Measurements from ENCODE around the gene CHID1. TPM values are rescaled to one million over a fixed set of nuclear protein-coding genes. Genes with fewer than 3 reads are reported as not detected.

CHID1 gene
- total RNA-seq, 1 donor from 2014 or later = 108 TPM

DNA sequence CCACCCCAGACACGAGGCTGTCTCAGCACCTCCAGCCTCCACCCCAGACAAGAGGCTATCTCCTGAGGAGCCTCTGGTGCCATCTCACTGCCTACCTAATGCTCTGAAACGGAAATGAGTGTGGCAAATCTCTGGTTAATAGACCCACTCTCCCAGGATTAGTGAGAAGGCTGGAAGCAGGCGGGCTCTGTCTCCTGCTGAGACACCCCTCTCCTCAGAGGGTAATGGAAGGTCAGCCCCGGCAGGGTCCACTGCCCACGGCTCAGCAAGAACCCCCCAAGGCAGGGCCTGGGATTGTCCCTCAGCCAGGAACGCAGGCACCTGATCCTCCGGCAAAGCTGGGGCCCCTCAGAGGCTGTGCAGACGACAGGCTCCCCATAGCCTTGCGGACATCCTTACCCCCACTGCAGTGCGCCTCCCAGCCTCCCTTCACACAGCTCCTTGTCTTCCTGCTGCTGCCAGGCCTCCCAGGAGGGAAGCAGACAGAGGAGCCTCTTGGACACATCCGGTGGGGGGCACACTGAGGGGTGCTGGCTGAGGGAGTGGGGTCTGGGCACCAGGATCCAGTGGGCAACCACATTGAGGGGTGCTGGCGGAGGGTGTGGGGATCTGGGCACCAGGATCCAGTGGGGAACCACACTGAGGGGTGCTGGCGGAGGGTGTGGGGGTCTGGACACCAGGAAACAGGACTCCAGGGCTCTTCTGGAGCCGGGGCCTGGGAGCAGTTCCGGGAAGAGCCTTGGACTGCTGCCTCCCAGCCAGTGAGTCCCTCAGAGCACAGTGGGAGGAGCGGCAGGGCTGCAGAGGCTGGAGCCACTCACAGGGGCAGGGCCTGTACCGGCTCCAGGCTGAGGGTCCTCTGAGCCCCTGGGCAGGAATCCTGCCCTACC lies 13.1 kb downstream of the CHID1 start:
- no peak overlapping the region for H3K4me3 ChIP-seq (ENCODE audit: low read depth, low read length)
- DNase-seq (ENCODE audit: low read depth) = no peak
- TF ChIP-seq, protein P1, sequence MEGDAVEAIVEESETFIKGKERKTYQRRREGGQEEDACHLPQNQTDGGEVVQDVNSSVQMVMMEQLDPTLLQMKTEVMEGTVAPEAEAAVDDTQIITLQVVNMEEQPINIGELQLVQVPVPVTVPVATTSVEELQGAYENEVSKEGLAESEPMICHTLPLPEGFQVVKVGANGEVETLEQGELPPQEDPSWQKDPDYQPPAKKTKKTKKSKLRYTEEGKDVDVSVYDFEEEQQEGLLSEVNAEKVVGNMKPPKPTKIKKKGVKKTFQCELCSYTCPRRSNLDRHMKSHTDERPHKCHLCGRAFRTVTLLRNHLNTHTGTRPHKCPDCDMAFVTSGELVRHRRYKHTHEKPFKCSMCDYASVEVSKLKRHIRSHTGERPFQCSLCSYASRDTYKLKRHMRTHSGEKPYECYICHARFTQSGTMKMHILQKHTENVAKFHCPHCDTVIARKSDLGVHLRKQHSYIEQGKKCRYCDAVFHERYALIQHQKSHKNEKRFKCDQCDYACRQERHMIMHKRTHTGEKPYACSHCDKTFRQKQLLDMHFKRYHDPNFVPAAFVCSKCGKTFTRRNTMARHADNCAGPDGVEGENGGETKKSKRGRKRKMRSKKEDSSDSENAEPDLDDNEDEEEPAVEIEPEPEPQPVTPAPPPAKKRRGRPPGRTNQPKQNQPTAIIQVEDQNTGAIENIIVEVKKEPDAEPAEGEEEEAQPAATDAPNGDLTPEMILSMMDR (conservative IDR thresholded peaks at IDR 0.05; ENCODE audit: low read depth, low read length) = no peak

DNA sequence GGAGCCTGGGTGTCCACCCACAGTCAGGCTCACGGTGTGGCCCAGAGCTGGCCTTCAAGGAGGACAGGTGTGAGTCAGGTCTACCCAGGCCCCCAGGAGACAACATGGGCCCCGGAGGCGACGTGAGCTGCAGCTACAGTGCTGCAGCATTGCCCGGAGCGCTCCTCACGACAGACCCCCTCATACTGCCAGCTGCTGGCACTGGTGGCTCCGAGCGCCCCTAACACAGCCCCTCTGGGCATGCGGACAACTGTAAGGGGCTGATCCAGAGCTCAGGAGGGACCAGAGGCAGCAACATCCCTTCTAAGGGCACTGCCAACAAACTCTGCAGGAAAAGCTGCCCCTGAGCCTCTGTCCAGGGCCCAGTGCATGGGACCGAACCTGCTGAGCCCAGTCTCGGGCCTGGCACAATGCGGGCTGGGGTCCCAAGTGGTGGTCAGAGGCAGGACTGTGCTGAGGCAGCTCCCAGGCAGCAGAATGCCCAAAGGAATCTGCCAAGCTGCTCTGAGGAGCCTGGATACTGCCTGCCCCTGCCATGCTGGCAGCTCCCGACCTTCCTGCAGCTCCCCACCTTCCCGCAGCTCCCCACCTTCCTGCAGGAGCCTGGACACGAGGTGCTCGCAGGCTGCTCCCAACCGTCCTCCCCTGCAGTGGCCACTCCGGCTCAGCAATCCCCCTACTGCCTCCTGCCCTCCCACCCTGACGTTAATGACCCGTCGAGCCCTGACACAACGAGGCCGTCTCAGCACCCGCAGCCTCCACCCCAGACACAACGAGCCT lies 15.1 kb downstream of the CHID1 start:
- DNase-seq (ENCODE audit: low read depth) = no peak
- TF ChIP-seq, protein P1 (conservative IDR thresholded peaks at IDR 0.05; ENCODE audit: low read depth, low read length) = no peak
- H3K4me3 ChIP-seq (ENCODE audit: low read depth, low read length) = no peak overlapping the region

DNA sequence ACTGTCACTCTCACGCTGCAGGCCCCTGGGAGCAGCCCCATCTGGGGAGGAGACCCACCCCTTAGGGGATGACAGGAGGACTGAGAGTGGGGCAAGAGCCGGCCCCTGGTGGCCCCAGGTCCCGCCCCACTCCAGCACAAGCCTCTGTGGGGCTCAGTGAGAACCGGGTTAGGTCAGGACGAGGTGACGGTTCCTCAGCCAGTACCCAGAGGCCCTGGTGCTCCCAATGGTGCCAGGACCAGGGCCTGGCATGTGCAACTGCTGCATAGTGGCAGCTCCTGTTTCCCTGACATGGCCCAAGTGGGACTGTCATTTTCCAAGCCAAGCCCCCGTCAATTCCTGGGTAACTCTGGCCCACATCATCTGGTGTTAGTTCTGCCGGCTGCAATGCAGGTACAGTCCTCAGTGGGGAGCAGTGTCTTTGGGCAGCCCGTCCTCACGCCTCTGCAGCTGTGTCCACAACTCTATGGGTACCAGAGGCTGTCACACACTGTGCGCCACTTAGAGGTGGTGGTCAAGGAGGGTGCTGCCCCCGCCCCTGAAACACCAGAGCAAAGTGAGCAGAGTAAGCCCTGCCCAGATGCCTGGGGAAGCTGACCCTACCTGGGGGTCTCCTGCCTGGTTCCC lies 15.9 kb downstream of the CHID1 start:
- no peak overlapping the region for H3K4me3 ChIP-seq (ENCODE audit: low read depth, low read length)
- TF ChIP-seq, protein P1 (conservative IDR thresholded peaks at IDR 0.05; ENCODE audit: low read depth, low read length) = peak; percentile 18
- DNase-seq (ENCODE audit: low read depth) = no peak

DNA sequence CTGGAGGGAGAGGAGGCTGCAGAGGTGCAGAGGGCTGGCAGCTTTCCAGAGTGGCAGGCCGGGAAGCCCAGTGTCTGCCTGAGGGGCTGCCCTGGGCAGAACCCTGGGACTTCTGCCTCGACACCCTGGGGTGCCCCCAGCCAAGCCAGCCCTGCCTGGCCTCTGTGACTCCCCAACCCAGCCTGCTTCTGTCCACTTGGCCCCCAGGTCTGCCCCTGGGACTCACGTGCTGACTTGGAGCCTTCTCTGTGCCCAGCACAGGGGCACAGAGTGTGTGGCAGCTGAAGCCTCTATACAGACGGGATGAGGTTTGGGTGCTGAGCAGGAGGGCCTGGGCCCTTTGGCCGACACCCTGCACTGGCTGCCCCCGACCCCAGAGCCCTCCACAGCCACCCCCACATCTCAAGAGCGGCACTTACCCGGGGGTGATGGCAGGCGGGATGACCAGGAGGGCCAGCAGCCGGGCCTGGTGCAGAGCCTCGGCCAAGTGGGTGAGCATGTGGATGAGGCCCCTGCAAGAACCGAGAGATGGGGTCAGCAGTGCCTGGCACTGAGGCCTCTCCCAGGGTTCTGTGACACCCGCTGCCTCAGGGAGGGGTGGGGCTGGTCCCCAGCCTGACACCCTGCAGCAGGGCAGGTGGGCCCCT lies 17.5 kb downstream of the CHID1 start:
- TF ChIP-seq, protein P1 (conservative IDR thresholded peaks at IDR 0.05; ENCODE audit: low read depth, low read length) = no peak
- no peak for DNase-seq (ENCODE audit: low read depth)
- H3K4me3 ChIP-seq (ENCODE audit: low read depth, low read length) = no peak overlapping the region

DNA sequence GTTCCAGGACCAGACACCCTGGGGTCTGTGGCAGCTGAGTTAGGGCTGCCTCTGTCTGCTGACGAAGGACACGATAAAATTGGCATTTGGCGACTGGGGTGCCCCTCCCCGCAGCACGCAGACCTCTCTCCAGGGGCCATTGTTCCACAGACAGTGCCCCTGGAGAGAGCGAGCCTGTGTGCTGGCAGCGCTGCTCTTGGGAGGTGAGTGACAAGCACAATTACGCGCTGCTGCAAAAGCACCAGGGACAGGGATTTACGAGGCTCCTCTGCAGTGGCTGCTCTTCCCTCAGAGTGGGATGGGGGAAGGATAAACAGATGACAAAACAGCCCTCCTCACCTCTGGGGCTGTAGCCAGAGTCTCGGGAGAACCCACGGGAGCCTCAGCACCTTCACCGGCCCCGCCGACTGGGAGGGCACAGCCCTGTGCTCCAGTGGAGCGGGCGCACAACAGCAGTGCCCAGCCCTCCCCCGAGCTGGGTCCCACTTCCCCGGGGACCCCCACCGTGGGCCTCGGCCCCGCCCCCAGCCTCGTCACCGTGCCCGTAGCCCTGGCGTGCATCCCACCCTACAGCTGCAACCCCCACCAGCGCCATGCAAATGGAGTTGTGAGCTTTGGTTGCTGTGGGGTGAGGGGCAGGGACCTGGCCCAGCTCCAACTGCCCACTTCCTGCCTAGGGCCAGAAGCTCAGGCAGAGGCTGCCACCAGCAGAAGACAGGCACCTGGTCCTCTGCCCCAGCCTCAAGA lies 19.6 kb downstream of the CHID1 start:
- DNase-seq (ENCODE audit: low read depth) = no peak
- TF ChIP-seq, protein P1 (conservative IDR thresholded peaks at IDR 0.05; ENCODE audit: low read depth, low read length) = no peak
- H3K4me3 ChIP-seq (ENCODE audit: low read depth, low read length) = no peak overlapping the region

All from epithelial cell of proximal tubule (primary cell).